K562 (cell line): Measurements from ENCODE around the gene GRID2IP. TPM values are rescaled to one million over a fixed set of nuclear protein-coding genes. Genes with fewer than 3 reads are reported as not detected.

Source experiments
- polyA plus RNA-seq, 8 experiments: library from polyadenylated mRNA; depleted of rRNA in 4 of 8; stranded (reverse) in 5 of 8; unstranded in 3 of 8; fragments of >200 nt; fragmentation: Nextera tagmentation in 2 of 8; fragmentation: Illumina TruSeq in 1 of 8; extraction: Ambion mirVana in 2 of 8; extraction: Trizol in 1 of 8; gene quantifications; 2 replicates each; pipeline versions ENCODE4 v1.2.1 to v1.2.3, GENCODE V29; 2011 to 2014; ENCODE audit warnings: inconsistent platforms in 1 of 8, missing spikeins in 1 of 8
- total RNA-seq, 7 experiments: library from RNA; depleted of rRNA in 6 of 7; stranded (reverse); fragments of >200 nt in 6 of 7; fragmentation: Illumina TruSeq in 2 of 7; extraction: Trizol in 2 of 7; gene quantifications; 2 replicates each; pipeline versions ENCODE4 v1.2.1 to v1.2.3, GENCODE V29; 2011 to 2021; ENCODE audit warnings: low replicate concordance in 1 of 7

The GRID2IP gene
- total and polyA plus RNA-seq, 9 of the 15 experiments (the other 6 are each of a cell fraction or from before 2014, with no cell fraction given), result not detected

Other genes starting within 250 kb of the GRID2IP start
Only the 7 nearest of the 10 such genes appear.
- gene DAGLB, start 103.5 kb downstream of the GRID2IP start, total RNA-seq (2014; rRNA removed), result 9.4 and 11.3 TPM in 2 replicates
- gene DAGLB, start 103.5 kb downstream of the GRID2IP start, total RNA-seq (2014; rRNA removed; fragmentation: Illumina TruSeq; extraction: Trizol), result 4.1 and 5.8 TPM in 2 replicates
- 9.4 and 9.7 TPM in 2 replicates for gene DAGLB, start 103.5 kb downstream of the GRID2IP start, total RNA-seq (2015; rRNA removed; fragmentation: Illumina TruSeq; extraction: Trizol)
- 16.3 and 16.4 TPM in 2 replicates for gene DAGLB, start 103.5 kb downstream of the GRID2IP start, total RNA-seq (2021)
- 12.0 and 15.8 TPM in 2 replicates for gene DAGLB, start 103.5 kb downstream of the GRID2IP start, polyA plus RNA-seq (2011; rRNA removed)
- 7.8 and 8.9 TPM in 2 replicates for gene DAGLB, start 103.5 kb downstream of the GRID2IP start, polyA plus RNA-seq (2014; fragmentation: Illumina TruSeq; extraction: Trizol)
- 1 to 10 TPM in 1 of 2 experiments, under 1 TPM in 1; 0.92 to 1.0 TPM for gene DAGLB, start 103.5 kb downstream of the GRID2IP start, polyA plus RNA-seq (2014; fragmentation: Nextera tagmentation; extraction: Ambion mirVana)
- 9.3 and 9.5 TPM in 2 replicates for gene DAGLB, start 103.5 kb downstream of the GRID2IP start, polyA plus RNA-seq (2014; rRNA removed)
- 40.5 and 58.3 TPM in 2 replicates for gene KDELR2, start 67.3 kb downstream of the GRID2IP start, total RNA-seq (2014; rRNA removed)
- gene KDELR2, start 67.3 kb downstream of the GRID2IP start, total RNA-seq (2014; rRNA removed; fragmentation: Illumina TruSeq; extraction: Trizol), result 80.3 and 80.4 TPM in 2 replicates
- gene KDELR2, start 67.3 kb downstream of the GRID2IP start, total RNA-seq (2015; rRNA removed; fragmentation: Illumina TruSeq; extraction: Trizol), result 61.2 and 67.6 TPM in 2 replicates
- gene KDELR2, start 67.3 kb downstream of the GRID2IP start, total RNA-seq (2021), result 111 and 113 TPM in 2 replicates
- gene KDELR2, start 67.3 kb downstream of the GRID2IP start, polyA plus RNA-seq (2011; rRNA removed), result 121 and 166 TPM in 2 replicates
- 69.8 and 75.3 TPM in 2 replicates for gene KDELR2, start 67.3 kb downstream of the GRID2IP start, polyA plus RNA-seq (2014; fragmentation: Illumina TruSeq; extraction: Trizol)
- gene KDELR2, start 67.3 kb downstream of the GRID2IP start, polyA plus RNA-seq (2014; fragmentation: Nextera tagmentation; extraction: Ambion mirVana), result 10 to 100 TPM; 27.4 to 27.9 TPM
- gene KDELR2, start 67.3 kb downstream of the GRID2IP start, polyA plus RNA-seq (2014; rRNA removed), result 51.3 and 67.0 TPM in 2 replicates
- 33.4 and 44.9 TPM in 2 replicates for gene ZDHHC4, start 26.0 kb upstream of the GRID2IP start, total RNA-seq (2014; rRNA removed)
- 58.3 and 59.1 TPM in 2 replicates for gene ZDHHC4, start 26.0 kb upstream of the GRID2IP start, total RNA-seq (2014; rRNA removed; fragmentation: Illumina TruSeq; extraction: Trizol)
- gene ZDHHC4, start 26.0 kb upstream of the GRID2IP start, total RNA-seq (2015; rRNA removed; fragmentation: Illumina TruSeq; extraction: Trizol), result 53.5 and 53.8 TPM in 2 replicates
- 54.1 and 58.7 TPM in 2 replicates for gene ZDHHC4, start 26.0 kb upstream of the GRID2IP start, total RNA-seq (2021)
- gene ZDHHC4, start 26.0 kb upstream of the GRID2IP start, polyA plus RNA-seq (2011; rRNA removed), result 106 and 124 TPM in 2 replicates
- gene ZDHHC4, start 26.0 kb upstream of the GRID2IP start, polyA plus RNA-seq (2014; fragmentation: Illumina TruSeq; extraction: Trizol), result 64.3 and 71.1 TPM in 2 replicates
- gene ZDHHC4, start 26.0 kb upstream of the GRID2IP start, polyA plus RNA-seq (2014; fragmentation: Nextera tagmentation; extraction: Ambion mirVana), result 10 to 100 TPM; 58.9 to 77.0 TPM
- gene ZDHHC4, start 26.0 kb upstream of the GRID2IP start, polyA plus RNA-seq (2014; rRNA removed), result 52.5 and 60.4 TPM in 2 replicates
- gene INTS15, start 38.6 kb upstream of the GRID2IP start, total RNA-seq (2014; rRNA removed), result 12.6 and 21.2 TPM in 2 replicates
- 8.3 and 8.4 TPM in 2 replicates for gene INTS15, start 38.6 kb upstream of the GRID2IP start, total RNA-seq (2014; rRNA removed; fragmentation: Illumina TruSeq; extraction: Trizol)
- 10.3 and 10.9 TPM in 2 replicates for gene INTS15, start 38.6 kb upstream of the GRID2IP start, total RNA-seq (2015; rRNA removed; fragmentation: Illumina TruSeq; extraction: Trizol)
- gene INTS15, start 38.6 kb upstream of the GRID2IP start, total RNA-seq (2021), result 23.5 and 24.6 TPM in 2 replicates
- 11.6 and 17.2 TPM in 2 replicates for gene INTS15, start 38.6 kb upstream of the GRID2IP start, polyA plus RNA-seq (2011; rRNA removed)
- 26.4 and 28.9 TPM in 2 replicates for gene INTS15, start 38.6 kb upstream of the GRID2IP start, polyA plus RNA-seq (2014; fragmentation: Illumina TruSeq; extraction: Trizol)
- under 1 TPM; 0.52 to 0.57 TPM for gene INTS15, start 38.6 kb upstream of the GRID2IP start, polyA plus RNA-seq (2014; fragmentation: Nextera tagmentation; extraction: Ambion mirVana)
- 16.8 and 17.9 TPM in 2 replicates for gene INTS15, start 38.6 kb upstream of the GRID2IP start, polyA plus RNA-seq (2014; rRNA removed)
- gene ZNF853, start 64.1 kb upstream of the GRID2IP start, total RNA-seq (2014; rRNA removed), result 0.04 TPM in 1 of 2 replicates, not detected in the other
- not detected in 2 replicates for gene ZNF853, start 64.1 kb upstream of the GRID2IP start, total RNA-seq (2014; rRNA removed; fragmentation: Illumina TruSeq; extraction: Trizol)
- gene ZNF853, start 64.1 kb upstream of the GRID2IP start, total RNA-seq (2015; rRNA removed; fragmentation: Illumina TruSeq; extraction: Trizol), result not detected in 2 replicates
- gene ZNF853, start 64.1 kb upstream of the GRID2IP start, total RNA-seq (2021), result not detected in 2 replicates
- gene ZNF853, start 64.1 kb upstream of the GRID2IP start, polyA plus RNA-seq (2011; rRNA removed), result 0.05 TPM in 1 of 2 replicates, not detected in the other
- gene ZNF853, start 64.1 kb upstream of the GRID2IP start, polyA plus RNA-seq (2014; fragmentation: Illumina TruSeq; extraction: Trizol), result 0.03 TPM in 1 of 2 replicates, not detected in the other
- gene ZNF853, start 64.1 kb upstream of the GRID2IP start, polyA plus RNA-seq (2014; fragmentation: Nextera tagmentation; extraction: Ambion mirVana), result not detected
- gene ZNF853, start 64.1 kb upstream of the GRID2IP start, polyA plus RNA-seq (2014; rRNA removed), result not detected in 2 replicates
- gene ZNF316, start 85.9 kb upstream of the GRID2IP start, total RNA-seq (2014; rRNA removed), result 18.6 and 20.5 TPM in 2 replicates
- 9.2 and 10.4 TPM in 2 replicates for gene ZNF316, start 85.9 kb upstream of the GRID2IP start, total RNA-seq (2014; rRNA removed; fragmentation: Illumina TruSeq; extraction: Trizol)
- gene ZNF316, start 85.9 kb upstream of the GRID2IP start, total RNA-seq (2015; rRNA removed; fragmentation: Illumina TruSeq; extraction: Trizol), result 7.3 and 7.8 TPM in 2 replicates
- gene ZNF316, start 85.9 kb upstream of the GRID2IP start, total RNA-seq (2021), result 25.2 and 34.0 TPM in 2 replicates
- 8.6 and 9.7 TPM in 2 replicates for gene ZNF316, start 85.9 kb upstream of the GRID2IP start, polyA plus RNA-seq (2011; rRNA removed)
- 7.0 and 9.8 TPM in 2 replicates for gene ZNF316, start 85.9 kb upstream of the GRID2IP start, polyA plus RNA-seq (2014; fragmentation: Illumina TruSeq; extraction: Trizol)
- under 1 TPM; 0.10 to 0.14 TPM for gene ZNF316, start 85.9 kb upstream of the GRID2IP start, polyA plus RNA-seq (2014; fragmentation: Nextera tagmentation; extraction: Ambion mirVana)
- 15.5 and 16.3 TPM in 2 replicates for gene ZNF316, start 85.9 kb upstream of the GRID2IP start, polyA plus RNA-seq (2014; rRNA removed)
- 12.9 and 13.3 TPM in 2 replicates for gene ZNF12, start 155.5 kb upstream of the GRID2IP start, total RNA-seq (2014; rRNA removed)
- gene ZNF12, start 155.5 kb upstream of the GRID2IP start, total RNA-seq (2014; rRNA removed; fragmentation: Illumina TruSeq; extraction: Trizol), result 19.3 and 23.4 TPM in 2 replicates
- gene ZNF12, start 155.5 kb upstream of the GRID2IP start, total RNA-seq (2015; rRNA removed; fragmentation: Illumina TruSeq; extraction: Trizol), result 19.2 and 20.3 TPM in 2 replicates
- 15.0 and 21.1 TPM in 2 replicates for gene ZNF12, start 155.5 kb upstream of the GRID2IP start, total RNA-seq (2021)
- gene ZNF12, start 155.5 kb upstream of the GRID2IP start, polyA plus RNA-seq (2011; rRNA removed), result 32.3 and 34.7 TPM in 2 replicates
- gene ZNF12, start 155.5 kb upstream of the GRID2IP start, polyA plus RNA-seq (2014; fragmentation: Illumina TruSeq; extraction: Trizol), result 13.8 and 14.7 TPM in 2 replicates
- 1 to 10 TPM; 5.8 to 7.3 TPM for gene ZNF12, start 155.5 kb upstream of the GRID2IP start, polyA plus RNA-seq (2014; fragmentation: Nextera tagmentation; extraction: Ambion mirVana)
- 14.8 and 18.9 TPM in 2 replicates for gene ZNF12, start 155.5 kb upstream of the GRID2IP start, polyA plus RNA-seq (2014; rRNA removed)